Measurements from ENCODE around the gene YIPF5. TPM values are rescaled to one million over a fixed set of nuclear protein-coding genes. Genes with fewer than 3 reads are reported as not detected.

The YIPF5 gene
- total RNA-seq, 4 donors from 2014 or later: 24.9 to 31.1 (median 28.5) TPM

GRCh38 chr5:144133050-144133633 lies 37.3 kb downstream of the YIPF5 start:
- Histone ChIP-seq H3K9me3 (no peaks in the 10 kb centered on the region), H3K4me1 (no peaks in the 10 kb centered on the region), H3K36me3 (no peaks in the 10 kb centered on the region), H3K4me3 (no peak overlapping the region), H3K27ac (replicated peaks in 1 of 4) (no peak overlapping the region), H3K27me3 (no peaks in the 10 kb centered on the region)
- no peak for DNase-seq (ENCODE audit: extremely low spot score)
- intact Hi-C loops (cut with DNase I): no loop called here
- WGBS: 96% methylated on average over 4 of the region's 4 CpGs
- TF ChIP-seq POLR2A (IDR thresholded peaks at IDR 0.05; ENCODE audit: low read depth) (no peak), EP300 (IDR thresholded peaks at IDR 0.05) (no peak), CTCF (IDR thresholded peaks at IDR 0.05) (no peak)

GRCh38 chr5:144131261-144131660 lies 39.2 kb downstream of the YIPF5 start:
- no peaks in the 10 kb centered on the region for H3K4me1 ChIP-seq
- H3K27ac ChIP-seq (replicated peaks in 1 of 4): no peak overlapping the region
- H3K4me3 ChIP-seq: no peak overlapping the region
- TF ChIP-seq EP300 (IDR thresholded peaks at IDR 0.05) (no peak), POLR2A (IDR thresholded peaks at IDR 0.05; ENCODE audit: low read depth) (no peak), POLR2AphosphoS5 (IDR thresholded peaks at IDR 0.05) (no peak), CTCF (IDR thresholded peaks at IDR 0.05) (no peak)
- 87% methylated on average over 4 of the region's 4 CpGs for WGBS
- no peaks in the 10 kb centered on the region for H3K9me3 ChIP-seq
- intact Hi-C loops (cut with DNase I): no loop called here
- H3K27me3 ChIP-seq: no peaks in the 10 kb centered on the region
- H3K36me3 ChIP-seq: no peaks in the 10 kb centered on the region
- no peak for DNase-seq (ENCODE audit: extremely low spot score)

- TF ChIP-seq CTCF (IDR thresholded peaks at IDR 0.05) (no peak), POLR2AphosphoS5 (IDR thresholded peaks at IDR 0.05) (no peak), EP300 (IDR thresholded peaks at IDR 0.05) (no peak), POLR2A (IDR thresholded peaks at IDR 0.05; ENCODE audit: low read depth) (no peak)
- H3K36me3 ChIP-seq: no peaks in the 10 kb centered on the region
- peaks cover 0 to 2% (median 0%) of the 10 kb centered on the region in 4 donors for H3K4me1 ChIP-seq
- no peak overlapping the region for H3K4me3 ChIP-seq
- no peaks in the 10 kb centered on the region for H3K9me3 ChIP-seq
- intact Hi-C loops (cut with DNase I): no loop called here
- 85% methylated on average over 4 of the region's 4 CpGs for WGBS
- no peak overlapping the region for H3K27ac ChIP-seq (replicated peaks in 1 of 4)
- H3K27me3 ChIP-seq: no peaks in the 10 kb centered on the region
- DNase-seq (ENCODE audit: extremely low spot score): no peak
These were observed 40.2 kb downstream of the YIPF5 start for GRCh38 chr5:144130306-144130705.

GRCh38 chr5:144128844-144129243 lies 41.6 kb downstream of the YIPF5 start:
- Histone ChIP-seq H3K4me1 (peaks cover 0 to 5% (median 0%) of the 10 kb centered on the region in 4 donors), H3K27me3 (no peaks in the 10 kb centered on the region), H3K27ac (replicated peaks in 1 of 4) (no peak overlapping the region), H3K4me3 (no peak overlapping the region), H3K9me3 (no peaks in the 10 kb centered on the region), H3K36me3 (no peaks in the 10 kb centered on the region)
- no peak for DNase-seq (ENCODE audit: extremely low spot score)
- intact Hi-C loops (cut with DNase I): no loop called here
- TF ChIP-seq CTCF (IDR thresholded peaks at IDR 0.05): no peak
- TF ChIP-seq POLR2A (IDR thresholded peaks at IDR 0.05; ENCODE audit: low read depth): no peak
- TF ChIP-seq EP300 (IDR thresholded peaks at IDR 0.05): no peak
- TF ChIP-seq POLR2AphosphoS5 (IDR thresholded peaks at IDR 0.05): no peak
- WGBS: 87% methylated on average over 4 of the region's 4 CpGs

GRCh38 chr5:144126707-144127106 lies 43.8 kb downstream of the YIPF5 start:
- Histone ChIP-seq H3K4me1 (peaks cover 0 to 5% (median 2%) of the 10 kb centered on the region in 4 donors), H3K9me3 (no peaks in the 10 kb centered on the region), H3K27ac (replicated peaks in 1 of 4) (no peak overlapping the region), H3K36me3 (no peaks in the 10 kb centered on the region), H3K4me3 (no peak overlapping the region), H3K27me3 (no peaks in the 10 kb centered on the region)
- WGBS: 77% methylated on average over 4 of the region's 4 CpGs
- TF ChIP-seq EP300 (IDR thresholded peaks at IDR 0.05): no peak
- TF ChIP-seq POLR2AphosphoS5 (IDR thresholded peaks at IDR 0.05): no peak
- TF ChIP-seq CTCF (IDR thresholded peaks at IDR 0.05): no peak
- no peak for TF ChIP-seq POLR2A (IDR thresholded peaks at IDR 0.05; ENCODE audit: low read depth)
- no peak for DNase-seq (ENCODE audit: extremely low spot score)
- intact Hi-C loops (cut with DNase I): no loop called here

All from esophagus muscularis mucosa (tissue), 4 donors.